ENCODE data around the gene MALAT1. TPM values are rescaled to one million over a fixed set of nuclear protein-coding genes. Genes with fewer than 3 reads are reported as not detected.
A peak's percentile ranks its signal among the peaks of the same experiment; 100 is the strongest.

MALAT1 gene
- total and polyA plus RNA-seq, 2 of the 13 experiments (the other 11 are each of a cell fraction or from before 2014, with no cell fraction given) = 143 to 1,237 TPM

DNA sequence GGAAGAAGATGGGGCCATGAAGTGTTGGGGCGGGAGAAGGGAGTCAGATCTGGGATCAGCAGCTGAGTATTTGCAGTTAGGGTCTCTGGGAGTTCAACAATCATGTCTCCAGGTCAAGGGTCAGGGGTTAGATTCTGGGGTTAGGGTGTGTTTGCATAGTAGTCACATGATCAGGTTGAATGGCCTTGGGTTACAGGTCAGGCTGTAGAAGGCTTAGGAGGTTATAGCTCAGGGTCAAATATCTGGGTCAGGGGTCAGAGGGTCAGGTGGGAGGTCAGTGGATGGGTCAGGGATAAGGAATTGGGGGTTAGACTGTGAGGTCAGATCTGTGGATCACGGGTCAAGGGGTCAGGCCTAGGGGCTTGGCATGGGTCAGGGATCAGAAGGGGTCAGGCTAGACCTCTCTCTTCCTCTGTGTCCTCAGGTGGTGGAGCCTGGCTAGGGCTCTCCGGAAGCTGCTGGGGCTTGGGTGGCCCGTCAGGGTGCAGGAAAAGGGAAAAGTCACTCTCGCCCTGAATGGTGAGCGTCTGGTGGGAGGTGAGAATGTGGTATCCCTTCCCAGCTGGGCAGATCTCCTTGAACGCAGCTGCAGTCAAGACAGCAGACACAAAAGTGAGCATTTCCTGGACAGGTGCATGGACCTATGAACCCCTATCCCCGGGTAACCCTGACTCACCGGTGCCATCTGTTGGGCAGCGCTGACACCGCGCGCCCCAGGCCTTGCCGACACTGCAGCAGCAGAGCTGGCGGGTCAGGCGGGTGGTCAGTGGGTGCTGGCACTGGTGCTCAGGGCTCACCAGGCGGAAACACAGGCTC, 52.9 kb downstream of the MALAT1 start (continued):
- TF ChIP-seq, protein P1, sequence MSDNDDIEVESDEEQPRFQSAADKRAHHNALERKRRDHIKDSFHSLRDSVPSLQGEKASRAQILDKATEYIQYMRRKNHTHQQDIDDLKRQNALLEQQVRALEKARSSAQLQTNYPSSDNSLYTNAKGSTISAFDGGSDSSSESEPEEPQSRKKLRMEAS (IDR thresholded peaks at IDR 0.05) = 0 out of 2 replicates have a peak, but pooled peaks have one; percentile 42
- peak; percentile 76 for TF ChIP-seq PITX1 (CRISPR knock-in tag; IDR thresholded peaks at IDR 0.05)
- no peak for TF ChIP-seq ZNF703 (CRISPR knock-in tag; IDR thresholded peaks at IDR 0.05; ENCODE audit: borderline replicate concordance)
- no peak for TF ChIP-seq ZNF230 (CRISPR knock-in tag; IDR thresholded peaks at IDR 0.05)
- no peak for TF ChIP-seq CREB1 (IDR thresholded peaks at IDR 0.05)
- no peak for TF ChIP-seq CREB1 (CRISPR knock-in tag; IDR thresholded peaks at IDR 0.05)
- TF ChIP-seq PPARG (CRISPR knock-in tag; conservative IDR thresholded peaks at IDR 0.05) = peak; percentile 73
- peak; percentile 85 for TF ChIP-seq HNF4G (IDR thresholded peaks at IDR 0.05; ENCODE audit: borderline replicate concordance, low read depth, low read length)
- no peak for TF ChIP-seq HNF4G (CRISPR knock-in tag; IDR thresholded peaks at IDR 0.05; ENCODE audit: borderline replicate concordance, low read depth)
- no peak for TF ChIP-seq TBP (CRISPR knock-in tag; IDR thresholded peaks at IDR 0.05)
- peak; percentile 100 for TF ChIP-seq NR2F2 (IDR thresholded peaks at IDR 0.05; ENCODE audit: borderline replicate concordance, low read depth)
- TF ChIP-seq, protein P2, sequence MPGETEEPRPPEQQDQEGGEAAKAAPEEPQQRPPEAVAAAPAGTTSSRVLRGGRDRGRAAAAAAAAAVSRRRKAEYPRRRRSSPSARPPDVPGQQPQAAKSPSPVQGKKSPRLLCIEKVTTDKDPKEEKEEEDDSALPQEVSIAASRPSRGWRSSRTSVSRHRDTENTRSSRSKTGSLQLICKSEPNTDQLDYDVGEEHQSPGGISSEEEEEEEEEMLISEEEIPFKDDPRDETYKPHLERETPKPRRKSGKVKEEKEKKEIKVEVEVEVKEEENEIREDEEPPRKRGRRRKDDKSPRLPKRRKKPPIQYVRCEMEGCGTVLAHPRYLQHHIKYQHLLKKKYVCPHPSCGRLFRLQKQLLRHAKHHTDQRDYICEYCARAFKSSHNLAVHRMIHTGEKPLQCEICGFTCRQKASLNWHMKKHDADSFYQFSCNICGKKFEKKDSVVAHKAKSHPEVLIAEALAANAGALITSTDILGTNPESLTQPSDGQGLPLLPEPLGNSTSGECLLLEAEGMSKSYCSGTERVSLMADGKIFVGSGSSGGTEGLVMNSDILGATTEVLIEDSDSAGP (CRISPR knock-in tag; IDR thresholded peaks at IDR 0.05; ENCODE audit: borderline replicate concordance) = peak; percentile 48; the same call in 1 of the 2 replicates
- TF ChIP-seq FOXO1 (CRISPR knock-in tag; IDR thresholded peaks at IDR 0.05) = 0 out of 2 replicates have a peak, but pooled peaks have one; percentile 15
- 0 out of 2 replicates have a peak, but pooled peaks have one; percentile 33 for TF ChIP-seq ZNF205 (CRISPR knock-in tag; IDR thresholded peaks at IDR 0.05)
- TF ChIP-seq, protein P3, sequence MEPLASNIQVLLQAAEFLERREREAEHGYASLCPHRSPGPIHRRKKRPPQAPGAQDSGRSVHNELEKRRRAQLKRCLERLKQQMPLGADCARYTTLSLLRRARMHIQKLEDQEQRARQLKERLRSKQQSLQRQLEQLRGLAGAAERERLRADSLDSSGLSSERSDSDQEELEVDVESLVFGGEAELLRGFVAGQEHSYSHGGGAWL (CRISPR knock-in tag; IDR thresholded peaks at IDR 0.05) = no peak
- TF ChIP-seq POLR2AphosphoS2 (IDR thresholded peaks at IDR 0.05; ENCODE audit: low read depth, low read length) = no peak
- 0 out of 2 replicates have a peak, but pooled peaks have one; percentile 23 for TF ChIP-seq TOE1 (CRISPR knock-in tag; IDR thresholded peaks at IDR 0.05)
- TF ChIP-seq ATF1 (CRISPR knock-in tag; IDR thresholded peaks at IDR 0.05) = no peak
- TF ChIP-seq SIN3A (IDR thresholded peaks at IDR 0.05; ENCODE audit: borderline replicate concordance, low read depth, low read length) = 0 out of 2 replicates have a peak, but pooled peaks have one; percentile 36
- TF ChIP-seq ZNF552 (CRISPR knock-in tag; IDR thresholded peaks at IDR 0.05; ENCODE audit: borderline replicate concordance) = no peak
- TF ChIP-seq, protein P4, sequence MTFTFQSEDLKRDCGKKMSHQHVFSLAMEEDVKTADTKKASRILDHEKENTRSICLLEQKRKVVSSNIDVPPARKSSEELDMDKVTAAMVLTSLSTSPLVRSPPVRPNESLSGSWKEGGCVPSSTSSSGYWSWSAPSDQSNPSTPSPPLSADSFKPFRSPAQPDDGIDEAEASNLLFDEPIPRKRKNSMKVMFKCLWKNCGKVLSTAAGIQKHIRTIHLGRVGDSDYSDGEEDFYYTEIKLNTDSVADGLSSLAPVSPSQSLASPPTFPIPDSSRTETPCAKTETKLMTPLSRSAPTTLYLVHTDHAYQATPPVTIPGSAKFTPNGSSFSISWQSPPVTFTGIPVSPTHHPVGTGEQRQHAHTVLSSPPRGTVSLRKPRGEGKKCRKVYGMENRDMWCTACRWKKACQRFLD (CRISPR knock-in tag; IDR thresholded peaks at IDR 0.05; ENCODE audit: borderline replicate concordance) = no peak
- TF ChIP-seq SKI (IDR thresholded peaks at IDR 0.05; ENCODE audit: partially characterized antibody) = peak; percentile 50
- 0 out of 2 replicates have a peak, but pooled peaks have one; percentile 19 for TF ChIP-seq EEA1 (CRISPR knock-in tag; IDR thresholded peaks at IDR 0.05; ENCODE audit: borderline replicate concordance)
- TF ChIP-seq SOX13 (IDR thresholded peaks at IDR 0.05) = no peak
- TF ChIP-seq SOX13 (CRISPR knock-in tag; conservative IDR thresholded peaks at IDR 0.05 in 1 of 2, IDR thresholded peaks at IDR 0.05 in 1 of 2) = 0 out of 4 replicates have a peak, but pooled peaks of 1 of the 2 experiments have one; percentile 11
- TF ChIP-seq ZNF260 (CRISPR knock-in tag; IDR thresholded peaks at IDR 0.05; ENCODE audit: borderline replicate concordance, low read depth) = no peak

All from HepG2 (cell line).